Measurements from ENCODE around the gene SLC26A9.

SLC26A9 gene

GRCh38 chr1:205948886-205949285 is 5.6 kb upstream of the SLC26A9 start:
- DNase-seq (ENCODE audit: low read depth in 2 of 2) = no peak

- DNase-seq (ENCODE audit: low read depth in 2 of 2) = no peak
Observed at GRCh38 chr1:205948039-205948438, 4.8 kb upstream of the SLC26A9 start.

GRCh38 chr1:205947024-205947423 is 3.8 kb upstream of the SLC26A9 start:
- no peak for DNase-seq (ENCODE audit: low read depth in 2 of 2)

- no peak for DNase-seq (ENCODE audit: low read depth in 2 of 2)
Observed at GRCh38 chr1:205945069-205945468, 1.8 kb upstream of the SLC26A9 start.

- DNase-seq (ENCODE audit: low read depth in 2 of 2) = no peak
Observed at GRCh38 chr1:205944525-205944924, 1.3 kb upstream of the SLC26A9 start.

GRCh38 chr1:205942631-205943159 is 561 bp downstream of the SLC26A9 start:
- DNase-seq (ENCODE audit: low read depth in 2 of 2) = no peak

GRCh38 chr1:205940710-205941109 is 2.5 kb downstream of the SLC26A9 start:
- no peak for DNase-seq (ENCODE audit: low read depth in 2 of 2)

GRCh38 chr1:205939690-205940330 is 3.4 kb downstream of the SLC26A9 start:
- no peak for DNase-seq (ENCODE audit: low read depth in 2 of 2)

GRCh38 chr1:205938682-205939081 is 4.6 kb downstream of the SLC26A9 start:
- no peak for DNase-seq (ENCODE audit: low read depth in 2 of 2)

GRCh38 chr1:205936846-205937586 is 6.2 kb downstream of the SLC26A9 start:
- no peak for DNase-seq (ENCODE audit: low read depth in 2 of 2)

- DNase-seq (ENCODE audit: low read depth in 2 of 2) = no peak
Observed at GRCh38 chr1:205936311-205936710, 6.9 kb downstream of the SLC26A9 start.

GRCh38 chr1:205935869-205936268 is 7.4 kb downstream of the SLC26A9 start:
- DNase-seq (ENCODE audit: low read depth in 2 of 2) = no peak

GRCh38 chr1:205934788-205935187 is 8.5 kb downstream of the SLC26A9 start:
- no peak for DNase-seq (ENCODE audit: low read depth in 2 of 2)

- DNase-seq (ENCODE audit: low read depth in 2 of 2) = no peak
Observed at GRCh38 chr1:205933671-205934618, 9.3 kb downstream of the SLC26A9 start.

- DNase-seq (ENCODE audit: low read depth in 2 of 2) = no peak
Observed at GRCh38 chr1:205932776-205933175, 10.5 kb downstream of the SLC26A9 start.

- DNase-seq (ENCODE audit: low read depth in 2 of 2) = no peak
Observed at GRCh38 chr1:205930799-205931281, 12.4 kb downstream of the SLC26A9 start.

- no peak for DNase-seq (ENCODE audit: low read depth in 2 of 2)
Observed at GRCh38 chr1:205930195-205930577, 13.1 kb downstream of the SLC26A9 start.

GRCh38 chr1:205929496-205930194 is 13.6 kb downstream of the SLC26A9 start:
- no peak for DNase-seq (ENCODE audit: low read depth in 2 of 2)

GRCh38 chr1:205928317-205928716 is 14.9 kb downstream of the SLC26A9 start:
- DNase-seq (ENCODE audit: low read depth in 2 of 2) = no peak

- no peak for DNase-seq (ENCODE audit: low read depth in 2 of 2)
Observed at GRCh38 chr1:205927676-205928075, 15.6 kb downstream of the SLC26A9 start.

GRCh38 chr1:205927247-205927646 is 16.0 kb downstream of the SLC26A9 start:
- no peak for DNase-seq (ENCODE audit: low read depth in 2 of 2)
